T-helper 2 cell treated with Interferon-gamma antibody and Interleukin-4, amounts not matched to agents 5 μg/mL and 100 μg/mL, for 36 hours (primary cell): Measurements from ENCODE around the gene RNASET2.
"Not testable (repeated sequence)": the region's sequence is repeated elsewhere in the genome, so short reads cannot be mapped to it uniquely, and the experiment has no call there.

Experiments used
- DNase-seq: peaks from one replicate; pipeline ENCODE4 v3.0.0; 2021; ENCODE audit warnings: low spot score
- H3K27ac Mint-ChIP-seq: one replicate; pipeline ENCODE4 v1.8.0; 2021; ENCODE audit warnings: mild to moderate bottlenecking, mixed read lengths
- H3K27me3 Mint-ChIP-seq: one replicate; pipeline ENCODE4 v1.8.0; 2021; ENCODE audit warnings: low read depth, mixed read lengths
- H3K36me3 Mint-ChIP-seq: one replicate; pipeline ENCODE4 v1.8.0; 2021; ENCODE audit warnings: low read depth, mixed read lengths
- H3K4me1 Mint-ChIP-seq: one replicate; pipeline ENCODE4 v1.8.0; 2021; ENCODE audit warnings: low read depth, mixed read lengths
- H3K4me3 Mint-ChIP-seq: one replicate; pipeline ENCODE4 v1.8.0; 2022; ENCODE audit warnings: mild to moderate bottlenecking, moderate library complexity, mixed read lengths
- H3K9me3 Mint-ChIP-seq: one replicate; pipeline ENCODE4 v1.8.0; 2021; ENCODE audit warnings: mixed read lengths

RNASET2 gene

DNA sequence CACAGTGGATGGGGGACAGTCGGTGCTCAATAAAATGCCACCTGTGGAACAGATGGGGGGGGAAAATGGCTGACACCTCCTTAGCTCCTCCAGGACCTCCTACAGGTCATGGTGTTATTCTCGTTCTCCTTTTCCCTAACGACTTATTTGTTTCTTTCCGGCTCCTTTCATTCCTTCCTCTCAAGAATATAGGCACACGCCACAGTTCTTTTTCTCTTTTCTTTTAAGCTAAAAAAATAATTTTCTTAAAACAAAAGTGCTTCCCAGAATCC lies 1.4 kb upstream of the RNASET2 start:
- Mint-ChIP-seq H3K9me3 (peaks cover 3% of the 10 kb centered on the region), H3K27ac (peak overlapping the region; percentile 99), H3K4me1 (peaks cover 55% of the 10 kb centered on the region), H3K27me3 (no peaks in the 10 kb centered on the region), H3K4me3 (peak overlapping the region; percentile 96), H3K36me3 (peaks cover 20% of the 10 kb centered on the region)
- no peak for DNase-seq

DNA sequence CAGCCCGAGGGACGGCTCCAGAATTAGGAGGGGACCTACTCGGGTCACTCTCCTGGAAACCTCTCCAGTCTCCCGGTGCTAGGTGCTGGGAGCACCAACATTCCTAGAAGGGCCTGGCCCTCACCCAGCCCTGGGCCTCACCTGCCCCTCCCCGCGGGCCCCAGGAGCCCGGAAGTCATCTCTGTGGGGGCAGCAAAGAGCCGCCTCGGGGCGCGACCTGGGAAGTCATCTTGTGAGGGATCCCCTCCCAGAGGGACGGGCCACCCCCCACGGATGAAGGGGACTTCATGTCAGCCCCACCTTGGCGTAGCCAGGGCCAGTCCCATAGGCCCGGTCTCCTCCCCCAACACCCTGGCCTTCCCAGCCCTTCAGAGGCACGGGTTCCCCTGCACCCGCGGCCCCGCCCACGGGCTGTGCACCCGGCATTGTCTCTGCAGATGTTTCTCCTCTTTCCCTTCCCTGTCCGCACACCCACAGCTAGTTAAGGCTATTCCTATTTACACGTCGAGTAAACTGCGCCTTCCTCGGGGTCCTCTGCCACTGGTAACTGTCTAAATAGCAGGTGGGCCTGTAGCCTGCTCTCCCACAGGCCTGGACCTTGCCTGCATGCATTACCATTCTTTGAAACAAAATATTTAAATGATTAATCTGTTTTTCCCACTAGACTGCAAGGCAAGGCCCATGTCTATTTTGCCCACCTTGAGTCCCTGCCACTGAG lies 896 bp upstream of the RNASET2 start:
- DNase-seq = peak; percentile 42
- Mint-ChIP-seq H3K9me3 (peaks cover under 1% of the 10 kb centered on the region), H3K36me3 (peaks cover 21% of the 10 kb centered on the region), H3K4me1 (peaks cover 60% of the 10 kb centered on the region), H3K27ac (peak overlapping the region; percentile 99), H3K27me3 (no peaks in the 10 kb centered on the region), H3K4me3 (peak overlapping the region; percentile 96)

DNA sequence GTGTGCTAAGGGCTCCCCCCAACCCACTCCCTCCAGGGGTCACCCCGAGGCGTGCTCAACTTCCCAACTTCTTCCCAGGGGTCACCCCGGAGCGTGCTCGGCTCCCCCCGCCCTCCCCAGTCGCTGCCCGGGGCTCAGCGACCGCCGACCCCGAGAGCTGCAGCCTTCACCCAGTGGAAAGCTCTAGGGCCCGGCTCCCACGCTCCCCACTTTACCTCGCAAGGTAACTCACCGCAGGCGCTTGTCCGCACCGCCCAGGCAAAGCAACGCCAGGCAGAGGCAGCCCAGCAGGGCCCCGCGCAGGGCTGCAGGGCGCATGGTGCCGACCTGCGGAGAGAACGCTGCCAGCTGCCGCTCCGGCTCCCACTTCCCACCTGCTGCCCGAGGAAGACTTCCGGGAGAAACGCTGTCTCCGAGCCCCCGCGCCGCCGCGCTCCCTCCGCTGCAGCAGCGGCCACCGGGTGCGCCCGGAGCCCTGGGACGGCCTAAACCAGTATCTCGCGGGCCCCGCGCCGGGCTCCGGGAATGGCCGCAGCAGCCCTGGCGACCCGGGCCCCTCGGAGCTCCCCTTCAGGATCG lies 396 bp downstream of the RNASET2 start:
- Mint-ChIP-seq H3K27ac (peak overlapping the region; percentile 100), H3K4me3 (peak overlapping the region; percentile 96), H3K9me3 (no peaks in the 10 kb centered on the region), H3K4me1 (peaks cover 71% of the 10 kb centered on the region), H3K27me3 (no peaks in the 10 kb centered on the region), H3K36me3 (peaks cover 31% of the 10 kb centered on the region)
- no peak for DNase-seq

DNA sequence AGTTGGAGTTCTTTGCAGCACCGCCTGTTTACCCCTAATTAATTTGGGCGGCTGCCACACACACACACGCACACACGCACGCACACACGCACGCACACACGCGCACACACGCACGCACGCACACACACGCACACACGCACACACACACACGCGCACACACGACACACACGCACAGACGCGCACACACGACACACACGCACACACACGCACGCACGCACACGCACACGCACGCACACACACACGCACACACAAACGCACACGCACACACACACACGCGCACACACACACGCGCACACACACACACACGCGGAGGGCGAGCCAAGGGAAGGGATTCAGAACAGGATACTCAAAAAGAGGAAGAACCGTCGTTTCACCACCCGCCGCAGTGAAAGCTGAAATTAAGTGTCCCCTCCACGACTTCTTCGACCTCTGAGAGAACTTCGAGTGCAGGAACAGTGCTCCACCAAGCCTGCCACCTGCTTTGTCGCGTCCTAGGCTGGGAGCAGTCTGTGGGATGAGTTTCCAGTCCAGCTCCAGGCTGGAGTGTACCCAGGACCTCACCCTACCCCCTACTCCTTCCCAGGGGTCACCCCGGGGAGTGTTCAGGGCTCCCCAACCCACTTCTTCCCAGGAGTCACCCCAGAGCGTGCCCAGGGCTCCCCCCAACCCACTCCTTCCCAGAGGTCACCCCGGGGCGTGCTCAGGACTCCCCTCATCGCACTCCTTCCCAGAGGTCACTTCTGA lies 1.1 kb downstream of the RNASET2 start:
- no peak for DNase-seq
- no peaks in the 10 kb centered on the region for H3K27me3 Mint-ChIP-seq
- peaks cover 38% of the 10 kb centered on the region for H3K36me3 Mint-ChIP-seq
- peak overlapping the region; percentile 96 for H3K4me3 Mint-ChIP-seq
- peaks cover 74% of the 10 kb centered on the region for H3K4me1 Mint-ChIP-seq
- peak overlapping the region; percentile 100 for H3K27ac Mint-ChIP-seq
- no peaks in the 10 kb centered on the region for H3K9me3 Mint-ChIP-seq

DNA sequence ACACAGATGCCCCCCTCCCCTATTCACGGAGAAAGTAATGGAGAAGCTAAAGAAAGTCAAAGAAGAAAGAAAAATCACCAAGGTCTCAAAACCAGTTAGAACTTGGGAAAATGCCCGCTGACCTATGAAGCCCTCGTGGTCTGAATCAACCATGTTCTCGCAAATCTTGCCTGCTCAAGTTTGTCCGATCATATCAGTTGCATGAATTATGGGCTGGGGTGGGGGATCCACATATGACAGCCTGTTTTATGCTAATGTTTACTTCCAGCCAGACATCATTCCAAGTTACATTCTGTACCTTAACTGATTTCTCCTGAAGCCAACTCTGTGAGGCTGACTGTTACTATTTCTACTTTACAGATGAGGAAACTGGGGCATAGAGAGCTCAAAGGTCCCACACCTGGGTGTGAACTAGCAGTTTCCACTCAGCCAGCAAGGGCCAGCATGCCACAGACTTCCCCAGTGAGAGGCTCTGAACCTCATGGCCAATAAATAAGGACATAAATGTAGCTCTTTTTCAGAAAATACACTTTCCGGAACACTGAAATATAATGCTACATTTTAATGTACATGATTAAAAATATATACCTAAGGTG lies 2.1 kb downstream of the RNASET2 start:
- peaks cover 46% of the 10 kb centered on the region for H3K36me3 Mint-ChIP-seq
- no peaks in the 10 kb centered on the region for H3K9me3 Mint-ChIP-seq
- DNase-seq = no peak
- H3K27me3 Mint-ChIP-seq = no peaks in the 10 kb centered on the region
- peak overlapping the region; percentile 96 for H3K4me3 Mint-ChIP-seq
- H3K4me1 Mint-ChIP-seq = peaks cover 74% of the 10 kb centered on the region
- H3K27ac Mint-ChIP-seq = peak overlapping the region; percentile 100

DNA sequence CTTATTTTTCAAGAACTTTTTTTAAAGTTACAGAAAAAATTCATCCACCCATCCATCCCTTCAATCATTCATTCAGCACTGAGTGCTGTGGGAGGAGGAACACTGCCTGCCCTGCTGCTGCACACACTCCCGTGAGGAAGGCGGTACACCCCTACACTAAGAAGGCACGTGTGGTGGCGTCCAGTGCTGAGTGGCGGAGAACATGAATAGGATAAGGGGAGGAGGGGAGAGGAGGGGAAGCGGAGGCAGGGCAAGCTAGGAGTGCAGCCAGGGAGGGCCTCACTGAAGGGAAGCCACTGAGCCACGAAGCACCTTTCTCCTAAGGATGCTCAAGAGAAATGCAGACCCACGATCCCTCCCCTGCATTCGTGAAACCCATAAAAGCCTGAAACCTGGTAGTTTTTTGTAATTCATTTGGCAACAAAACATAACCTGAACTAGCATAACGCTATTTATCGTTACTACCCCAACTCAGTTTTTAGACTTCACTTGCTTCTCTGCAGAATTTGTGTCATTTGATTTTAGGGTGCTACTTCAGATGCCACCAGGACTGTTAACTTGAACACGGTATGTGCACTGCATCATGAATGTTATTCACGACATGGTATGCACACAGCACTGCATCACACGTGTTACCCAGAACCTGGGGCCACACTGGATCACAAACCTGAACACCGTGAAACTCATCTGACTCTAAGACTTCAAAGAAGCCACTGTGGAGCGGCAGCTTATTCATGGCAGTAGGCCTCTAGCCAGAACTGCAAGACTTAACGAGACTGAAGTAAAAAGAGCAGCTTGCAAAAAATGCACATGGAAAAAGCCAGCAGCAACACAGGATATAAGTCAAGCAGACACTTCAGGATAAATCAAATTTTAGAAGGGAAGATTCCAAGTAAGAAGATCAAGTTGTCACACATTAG lies 3.5 kb downstream of the RNASET2 start:
- Mint-ChIP-seq H3K4me3 (peak overlapping the region; percentile 96), H3K36me3 (peaks cover 54% of the 10 kb centered on the region), H3K9me3 (no peaks in the 10 kb centered on the region), H3K27me3 (no peaks in the 10 kb centered on the region), H3K4me1 (peaks cover 60% of the 10 kb centered on the region), H3K27ac (peak overlapping the region; percentile 100)
- DNase-seq = no peak

DNA sequence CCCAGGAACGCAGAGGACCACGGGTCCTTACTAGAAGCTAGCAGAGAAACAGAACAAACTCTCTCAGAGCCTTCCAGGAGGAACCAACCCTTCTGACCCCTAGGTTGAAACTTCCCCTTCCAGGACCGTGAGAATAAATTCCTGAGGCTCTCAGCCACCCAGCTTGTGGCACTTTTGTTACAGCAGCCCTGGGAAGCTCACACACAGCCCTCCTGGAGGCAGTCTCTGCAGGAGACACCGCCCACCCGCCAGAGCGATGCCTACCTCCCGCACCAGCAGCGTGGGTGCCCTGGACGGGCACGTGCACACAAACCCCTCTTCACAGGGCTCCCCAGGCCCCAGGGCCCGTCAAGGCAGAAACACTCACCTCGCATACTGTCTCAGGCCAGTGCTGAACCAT lies 4.2 kb downstream of the RNASET2 start:
- peaks cover 62% of the 10 kb centered on the region for H3K36me3 Mint-ChIP-seq
- no peak for DNase-seq
- no peaks in the 10 kb centered on the region for H3K9me3 Mint-ChIP-seq
- peaks cover 54% of the 10 kb centered on the region for H3K4me1 Mint-ChIP-seq
- no peaks in the 10 kb centered on the region for H3K27me3 Mint-ChIP-seq
- peak overlapping the region; percentile 100 for H3K27ac Mint-ChIP-seq
- H3K4me3 Mint-ChIP-seq = peak overlapping the region; percentile 96

DNA sequence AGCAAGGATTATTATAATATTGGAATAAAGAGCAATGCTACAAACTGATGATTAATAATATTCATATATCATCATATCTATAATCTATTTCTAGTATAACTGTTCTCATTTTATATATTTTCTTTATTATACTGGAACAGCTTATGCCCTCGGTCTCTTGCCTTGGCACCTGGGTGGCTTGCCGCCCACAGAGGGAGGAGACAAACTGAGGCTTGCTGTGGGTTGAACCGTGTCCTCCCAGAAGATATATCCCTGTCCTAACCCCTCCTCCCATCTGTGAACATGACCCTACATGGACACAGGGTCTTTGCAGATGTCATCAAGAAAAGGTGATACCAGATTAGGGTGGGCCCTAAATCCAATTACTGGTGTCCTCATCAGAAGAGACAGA lies 4.7 kb downstream of the RNASET2 start:
- Mint-ChIP-seq H3K4me1 (peaks cover 54% of the 10 kb centered on the region), H3K9me3 (no peaks in the 10 kb centered on the region), H3K27me3 (no peaks in the 10 kb centered on the region), H3K4me3 (peak overlapping the region; percentile 96), H3K36me3 (peaks cover 66% of the 10 kb centered on the region), H3K27ac (peak overlapping the region; percentile 100)
- DNase-seq = no peak

DNA sequence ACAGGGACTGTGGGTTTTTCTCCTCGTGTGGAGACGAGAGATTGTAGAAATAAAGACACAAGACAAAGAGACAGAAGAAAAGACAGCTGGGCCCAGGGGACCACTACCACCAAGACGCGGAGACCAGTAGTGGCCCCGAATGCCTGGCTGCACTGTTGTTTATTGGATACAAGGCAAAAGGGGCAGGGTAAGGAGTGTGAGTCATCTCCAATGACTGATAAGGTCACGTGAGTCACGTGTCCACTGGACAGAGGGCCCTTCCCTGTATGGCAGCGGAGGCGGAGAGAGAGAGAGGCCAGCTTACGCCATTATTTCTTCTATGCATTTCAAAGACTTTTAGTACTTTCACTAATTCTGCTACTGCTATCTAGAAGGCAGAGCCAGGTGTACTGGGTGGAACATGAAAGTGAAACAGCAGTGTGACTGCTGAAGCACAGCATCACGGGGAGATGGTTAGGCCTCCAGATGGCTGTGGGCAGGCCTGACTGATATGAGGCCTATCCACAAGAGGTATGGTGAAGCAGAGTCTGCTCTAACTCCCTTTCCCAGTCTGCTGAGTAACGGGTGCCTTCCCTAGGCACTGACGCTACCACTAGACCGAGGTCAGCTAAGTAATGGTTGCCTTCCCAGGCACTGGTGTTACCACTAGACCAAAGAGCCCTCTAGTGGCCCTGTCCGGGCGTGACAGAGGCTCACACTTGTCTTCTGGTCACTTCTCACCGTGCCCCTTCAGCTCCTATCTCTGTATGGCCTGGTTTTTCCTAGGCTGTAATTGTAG lies 5.3 kb downstream of the RNASET2 start:
- not testable (repeated sequence) for H3K9me3 Mint-ChIP-seq, H3K27me3 Mint-ChIP-seq
- Mint-ChIP-seq H3K4me3 (peak overlapping the region; percentile 90), H3K4me1 (peaks cover 54% of the 10 kb centered on the region), H3K36me3 (peaks cover 72% of the 10 kb centered on the region), H3K27ac (peak overlapping the region; percentile 100)
- DNase-seq = peak; percentile 90

DNA sequence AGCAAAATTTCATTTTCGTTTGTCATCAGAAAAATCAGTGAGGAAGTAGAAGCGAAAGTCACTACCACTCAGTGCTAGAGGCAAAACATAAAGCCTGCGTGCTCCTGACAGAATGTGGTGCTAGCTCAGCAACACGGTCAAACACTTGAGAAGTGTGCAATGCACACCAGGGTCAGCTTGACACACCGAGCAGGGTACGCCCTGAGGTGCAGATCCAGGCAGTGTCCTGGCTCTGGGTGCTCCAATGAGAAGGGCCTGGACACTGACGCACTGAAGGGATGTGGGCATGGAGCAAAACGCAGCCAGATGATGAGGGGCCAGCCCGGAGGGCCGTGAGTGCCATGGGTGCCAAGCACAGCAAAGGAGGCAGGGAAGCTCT lies 5.9 kb downstream of the RNASET2 start:
- H3K27ac Mint-ChIP-seq = peak overlapping the region; percentile 100

DNA sequence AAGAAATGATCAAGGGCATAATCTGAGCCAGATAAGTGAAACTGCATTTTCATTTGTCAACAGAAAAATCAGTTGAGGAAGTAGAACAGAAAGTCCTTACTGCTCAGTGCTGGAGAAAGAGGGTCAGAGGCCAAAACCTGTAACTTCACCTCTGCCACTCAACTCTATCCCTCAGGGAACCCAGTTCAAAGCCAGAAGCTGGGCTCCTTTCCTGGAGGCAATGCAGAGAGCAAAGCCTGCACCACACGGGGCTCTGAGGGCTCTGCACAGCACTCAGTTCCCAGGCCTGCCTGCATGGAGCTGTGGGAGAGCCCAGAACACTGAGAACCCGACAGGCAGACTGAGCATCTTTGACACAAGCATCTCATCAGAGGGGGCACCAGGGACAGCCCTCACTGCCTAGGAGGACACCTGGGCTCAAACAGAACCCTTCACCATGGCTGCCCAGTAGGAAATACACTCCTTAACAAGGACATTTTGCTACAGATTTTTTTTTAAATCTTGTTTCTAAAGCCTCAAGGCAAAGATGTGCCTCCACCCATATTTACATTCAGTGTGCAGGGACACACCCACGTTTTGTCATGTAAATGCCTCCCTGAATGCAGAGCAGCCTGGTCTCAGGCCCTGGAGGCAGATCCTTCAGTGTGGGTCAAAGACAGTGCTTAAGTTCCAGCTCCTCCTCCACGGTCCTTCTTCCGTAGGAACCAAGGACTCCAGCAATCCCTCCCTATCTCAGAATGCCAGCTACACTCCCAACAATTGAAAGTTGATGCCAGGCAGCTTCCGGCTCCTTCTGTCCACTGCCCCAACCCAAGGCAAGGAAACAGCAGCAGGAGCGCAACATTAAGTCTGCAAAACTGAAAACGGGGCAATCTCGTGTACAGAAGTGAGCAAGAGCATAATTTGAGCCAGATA lies 6.6 kb downstream of the RNASET2 start:
- H3K27me3 Mint-ChIP-seq = no peaks in the 10 kb centered on the region
- H3K4me3 Mint-ChIP-seq = peak overlapping the region; percentile 90
- H3K27ac Mint-ChIP-seq = peak overlapping the region; percentile 100
- no peaks in the 10 kb centered on the region for H3K9me3 Mint-ChIP-seq
- peaks cover 72% of the 10 kb centered on the region for H3K36me3 Mint-ChIP-seq
- peak; percentile 22 for DNase-seq
- H3K4me1 Mint-ChIP-seq = peaks cover 49% of the 10 kb centered on the region

More for the DNA sequence above, 5.9 kb downstream of the RNASET2 start:
- peaks cover 54% of the 10 kb centered on the region for H3K4me1 Mint-ChIP-seq
- DNase-seq = peak; percentile 40
- H3K9me3 Mint-ChIP-seq = no peaks in the 10 kb centered on the region
- peak overlapping the region; percentile 90 for H3K4me3 Mint-ChIP-seq
- peaks cover 74% of the 10 kb centered on the region for H3K36me3 Mint-ChIP-seq
- H3K27me3 Mint-ChIP-seq = no peaks in the 10 kb centered on the region

DNA sequence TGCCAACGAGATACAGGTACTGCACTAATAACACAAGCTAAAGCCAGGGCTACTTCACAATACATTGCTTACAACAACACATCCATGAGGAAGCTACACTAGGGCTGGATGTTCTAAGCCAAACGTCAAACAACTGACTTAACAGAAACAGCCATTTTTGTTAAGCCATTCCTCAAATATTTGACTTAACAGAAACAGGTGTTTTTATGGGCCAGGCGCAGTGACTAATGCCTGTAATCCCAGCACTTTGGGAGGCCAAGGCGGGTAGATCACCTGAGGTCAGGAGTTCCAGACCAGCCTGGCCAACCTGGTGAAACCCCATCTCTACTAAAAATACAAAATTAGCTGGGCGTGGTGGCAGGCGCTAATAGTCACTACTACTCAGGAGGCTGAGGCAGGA lies 7.6 kb downstream of the RNASET2 start:
- H3K27me3 Mint-ChIP-seq, H3K9me3 Mint-ChIP-seq, DNase-seq, H3K27ac Mint-ChIP-seq, H3K4me3 Mint-ChIP-seq: not testable (repeated sequence)
- Mint-ChIP-seq H3K36me3 (peaks cover 65% of the 10 kb centered on the region), H3K4me1 (peaks cover 41% of the 10 kb centered on the region)
